RWPE1 (cell line): ENCODE results near the gene BPIFB3.
"Not testable (repeated sequence)": the region's sequence is repeated elsewhere in the genome, so short reads cannot be mapped to it uniquely, and the experiment has no call there.

Experiments
- CTCF ChIA-PET: fragments of 350-600 bp; sonication (Branson Sonifier 250); formaldehyde crosslinking; extraction: SDS; loops from one replicate; lab custom pipeline; 2021; lab: Yijun Ruan, JAX
- POLR2A ChIA-PET: fragments of 400-600 bp; formaldehyde crosslinking; extraction: SDS; loops from one replicate; lab custom pipeline; 2020; ENCODE audit warnings: antibody characterized with exemption; ENCODE audit not compliant: low non-redundant PET; lab: Yijun Ruan, JAX
- DNase-seq: peaks from one replicate; pipeline ENCODE4 v3.0.0; 2012; ENCODE audit warnings: low spot score
- H3K27ac ChIP-seq: fragments of 450-650 bp; 2 replicates; pipeline ENCODE4 v1.5.1; 2017
- TF ChIP-seq, protein P1 (sequence below): fragments of 450-650 bp; conservative IDR thresholded peaks from 2 replicates; pipeline ENCODE4 v1.5.1; 2017; ENCODE audit warnings: low read depth, mild to moderate bottlenecking

Gene BPIFB3

DNA sequence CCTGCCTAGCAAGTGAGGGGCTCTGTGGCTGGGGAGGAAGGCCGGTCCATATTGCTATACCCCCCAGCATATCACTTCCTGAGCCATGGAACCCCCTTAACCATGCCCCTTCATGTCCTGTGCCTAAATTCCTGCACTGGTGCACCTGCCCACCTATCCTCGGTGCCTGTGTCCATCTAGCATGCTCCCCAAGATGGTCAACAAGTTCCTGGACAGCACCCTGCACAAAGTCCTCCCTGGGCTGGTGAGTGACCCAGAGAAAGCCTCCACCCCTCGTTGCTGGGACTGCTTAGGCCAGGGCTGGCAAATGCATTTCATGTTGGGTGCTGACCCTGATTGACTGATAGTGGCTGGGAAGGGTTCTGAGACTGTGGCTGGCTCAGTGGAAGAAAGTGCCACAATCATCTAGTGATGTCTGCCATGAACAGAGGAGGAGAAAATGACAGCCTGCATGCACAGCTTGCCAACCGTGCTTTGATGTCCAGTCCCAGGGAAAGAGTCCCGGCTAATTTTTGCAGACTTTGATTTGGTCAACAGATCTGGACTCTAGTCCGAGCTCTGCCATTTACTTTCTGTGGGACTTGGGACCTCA, 18.7 kb upstream of the BPIFB3 start:
- ChIA-PET POLR2A (no interaction called here), CTCF (interaction anchor here (0.6 kb wide), 1 partner anchor 30 kb away, joined by 4 read pairs; no protein-coding TSS in a partner anchor)
- DNase-seq, result no peak
- TF ChIP-seq, protein P1, sequence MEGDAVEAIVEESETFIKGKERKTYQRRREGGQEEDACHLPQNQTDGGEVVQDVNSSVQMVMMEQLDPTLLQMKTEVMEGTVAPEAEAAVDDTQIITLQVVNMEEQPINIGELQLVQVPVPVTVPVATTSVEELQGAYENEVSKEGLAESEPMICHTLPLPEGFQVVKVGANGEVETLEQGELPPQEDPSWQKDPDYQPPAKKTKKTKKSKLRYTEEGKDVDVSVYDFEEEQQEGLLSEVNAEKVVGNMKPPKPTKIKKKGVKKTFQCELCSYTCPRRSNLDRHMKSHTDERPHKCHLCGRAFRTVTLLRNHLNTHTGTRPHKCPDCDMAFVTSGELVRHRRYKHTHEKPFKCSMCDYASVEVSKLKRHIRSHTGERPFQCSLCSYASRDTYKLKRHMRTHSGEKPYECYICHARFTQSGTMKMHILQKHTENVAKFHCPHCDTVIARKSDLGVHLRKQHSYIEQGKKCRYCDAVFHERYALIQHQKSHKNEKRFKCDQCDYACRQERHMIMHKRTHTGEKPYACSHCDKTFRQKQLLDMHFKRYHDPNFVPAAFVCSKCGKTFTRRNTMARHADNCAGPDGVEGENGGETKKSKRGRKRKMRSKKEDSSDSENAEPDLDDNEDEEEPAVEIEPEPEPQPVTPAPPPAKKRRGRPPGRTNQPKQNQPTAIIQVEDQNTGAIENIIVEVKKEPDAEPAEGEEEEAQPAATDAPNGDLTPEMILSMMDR, result no peak
- H3K27ac ChIP-seq, result no peak overlapping the region

DNA sequence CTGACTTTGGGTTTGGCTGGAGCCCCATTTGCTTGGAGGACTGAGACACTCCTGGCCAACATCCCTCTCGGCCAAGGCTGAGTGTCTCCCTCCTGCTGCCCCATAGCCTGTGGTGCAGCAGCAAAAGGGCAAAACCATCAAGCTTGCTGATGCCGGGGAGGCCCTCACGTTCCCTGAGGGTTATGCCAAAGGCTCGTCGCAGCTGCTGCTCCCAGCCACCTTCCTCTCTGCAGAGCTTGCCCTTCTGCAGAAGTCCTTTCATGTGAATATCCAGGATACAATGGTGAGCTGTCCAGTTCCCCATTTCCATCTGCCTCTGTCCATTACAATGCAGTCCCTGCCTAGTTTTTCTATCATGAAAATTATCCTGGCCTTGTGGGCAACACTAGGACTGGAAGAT, 16.2 kb upstream of the BPIFB3 start:
- ChIA-PET CTCF (interaction anchor here (0.6 kb wide), 1 partner anchor 59 kb away, joined by 3 read pairs; no protein-coding TSS in a partner anchor), POLR2A (no interaction called here)
- DNase-seq, result no peak
- H3K27ac ChIP-seq, result no peak overlapping the region
- TF ChIP-seq, protein P1, result no peak

DNA sequence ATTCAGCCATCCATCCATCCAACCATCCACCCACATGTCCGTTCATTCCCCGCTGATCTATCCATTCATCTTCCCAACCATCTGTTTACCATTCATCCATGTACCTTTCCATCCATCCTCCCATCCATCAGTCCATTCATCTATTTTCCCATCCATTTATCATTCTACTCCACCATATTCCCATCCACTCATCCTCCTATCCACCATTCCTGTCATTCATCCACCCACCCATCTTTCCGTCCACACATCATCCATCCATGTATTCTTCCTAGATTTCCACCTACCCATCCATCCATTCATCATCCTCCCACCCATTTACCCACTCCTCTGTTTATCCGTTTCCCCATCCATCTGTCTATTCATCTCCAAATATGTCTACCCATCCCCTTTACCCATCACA, 15.5 kb upstream of the BPIFB3 start:
- no peak overlapping the region for H3K27ac ChIP-seq
- POLR2A ChIA-PET, result no interaction called here
- DNase-seq, result no peak
- CTCF ChIA-PET, result no interaction called here
- TF ChIP-seq, protein P1, result no peak

DNA sequence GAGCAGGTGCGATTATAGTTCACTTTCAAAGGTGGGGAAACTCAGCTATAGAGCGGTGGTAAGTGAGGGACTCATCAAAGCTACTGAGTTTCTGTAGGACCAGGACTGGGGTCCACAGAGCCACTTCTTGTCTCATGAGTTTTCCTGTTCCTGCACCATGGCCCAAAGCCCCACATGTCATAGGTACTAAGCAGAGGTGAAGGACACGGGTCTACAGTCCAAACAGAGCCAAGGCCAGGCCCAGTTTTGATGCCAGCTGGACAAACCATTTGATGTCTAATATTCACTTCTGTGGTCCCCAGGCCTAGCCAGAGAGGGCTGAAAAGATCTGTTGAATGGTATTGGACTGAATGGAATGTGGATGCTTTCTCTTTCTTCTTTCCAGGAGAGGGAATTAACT, 11.3 kb upstream of the BPIFB3 start:
- POLR2A ChIA-PET, result no interaction called here
- CTCF ChIA-PET, result no interaction called here
- no peak for DNase-seq
- TF ChIP-seq, protein P1, result no peak
- no peak overlapping the region for H3K27ac ChIP-seq

DNA sequence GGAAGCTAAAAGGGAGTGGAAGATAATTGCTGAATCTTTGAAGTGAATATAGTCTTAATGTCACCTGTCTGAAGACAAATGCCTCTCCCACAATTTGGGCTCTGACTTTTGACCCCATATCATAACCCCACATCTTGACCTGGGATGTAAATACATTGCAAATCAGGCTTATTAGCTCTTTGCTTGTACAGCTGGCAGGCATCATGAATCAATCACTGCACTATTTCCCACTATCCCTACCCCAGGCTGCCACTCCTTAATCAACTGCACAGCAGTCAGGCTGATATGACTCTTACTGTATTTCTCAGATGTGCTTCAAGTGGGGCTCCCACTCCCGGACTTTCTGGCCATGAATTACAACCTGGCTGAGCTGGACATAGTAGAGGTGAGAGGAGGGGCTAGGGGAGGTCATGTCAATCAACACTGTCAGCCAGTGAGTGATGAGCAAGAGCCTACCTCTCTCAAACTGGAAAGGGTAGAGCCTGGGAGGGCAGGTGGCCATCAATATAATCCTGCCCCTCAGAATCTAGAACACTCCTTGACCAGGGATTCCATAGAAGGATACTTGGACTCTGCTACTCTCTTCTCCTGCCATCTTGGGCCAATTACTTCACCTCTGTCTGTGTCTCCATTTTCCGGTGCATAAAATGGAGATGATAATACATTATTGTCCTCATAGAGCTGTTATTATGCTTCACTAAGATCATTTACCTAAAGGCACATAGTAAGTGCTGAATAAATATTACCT, 10.5 kb upstream of the BPIFB3 start:
- DNase-seq, result no peak
- H3K27ac ChIP-seq, result no peak overlapping the region
- TF ChIP-seq, protein P1, result no peak
- ChIA-PET CTCF (interaction anchor here (1.2 kb wide), 1 partner anchor 9 kb away, joined by 4 read pairs; no protein-coding TSS in a partner anchor), POLR2A (no interaction called here)

DNA sequence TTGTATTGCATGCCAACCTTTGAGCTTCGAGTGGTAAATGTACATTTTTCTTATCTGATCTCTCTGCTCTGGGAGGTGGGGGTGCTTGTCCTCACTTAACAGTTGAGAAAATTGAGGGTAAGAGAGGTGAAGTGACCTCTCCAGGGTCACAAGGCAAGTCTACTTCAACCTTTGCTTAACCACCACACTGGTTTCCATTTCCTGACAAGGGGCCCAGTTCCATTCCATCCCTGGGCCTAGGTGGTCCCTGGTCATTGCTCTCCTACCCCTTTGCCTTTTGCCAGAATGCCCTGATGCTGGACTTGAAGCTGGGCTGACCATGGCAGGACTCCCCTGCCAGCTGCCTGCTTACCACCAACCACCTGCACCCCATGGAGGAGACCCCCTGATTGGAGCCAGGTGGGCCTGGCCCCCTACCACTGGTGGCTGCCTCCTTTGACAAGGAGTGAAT, 9.9 kb upstream of the BPIFB3 start:
- POLR2A ChIA-PET, result no interaction called here
- TF ChIP-seq, protein P1, result no peak
- H3K27ac ChIP-seq, result no peak overlapping the region
- DNase-seq, result no peak
- CTCF ChIA-PET, result interaction anchor here (0.7 to 1.2 kb wide), 2 partner anchors 9 to 24 kb away, joined by 3 to 4 read pairs; no protein-coding TSS in a partner anchor

DNA sequence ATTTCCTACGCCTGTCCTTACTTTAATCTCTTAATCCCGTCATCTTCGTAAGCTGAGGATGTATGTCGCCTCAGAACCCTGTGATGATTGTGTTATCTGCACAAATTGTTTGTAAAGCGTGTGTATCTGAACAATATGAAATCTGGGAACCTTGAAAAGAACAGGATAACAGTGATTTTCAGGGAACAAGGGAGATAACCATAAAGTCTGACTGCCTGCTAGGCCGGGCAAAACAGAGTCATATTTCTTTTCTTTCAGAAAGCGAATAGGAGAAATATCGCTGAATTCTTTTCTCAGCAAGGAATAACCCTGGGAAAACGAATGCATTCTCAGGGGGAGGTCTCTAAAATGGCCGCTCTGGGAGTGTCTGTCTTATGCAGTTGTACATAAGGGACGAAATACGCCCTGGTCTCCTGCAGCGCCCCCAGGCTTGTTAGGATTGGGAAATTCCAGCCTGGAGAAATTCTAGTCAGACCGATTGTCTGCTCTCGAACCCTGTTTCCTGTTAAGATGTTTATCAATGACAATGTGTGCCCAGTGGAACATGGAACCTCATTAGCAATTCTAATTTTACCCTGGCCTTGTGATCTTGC, 8.5 kb upstream of the BPIFB3 start:
- POLR2A ChIA-PET, DNase-seq, CTCF ChIA-PET, H3K27ac ChIP-seq: not testable (repeated sequence)
